Measurements from ENCODE around the gene CPA2. TPM values are rescaled to one million over a fixed set of nuclear protein-coding genes. Genes with fewer than 3 reads are reported as not detected.
"Not testable (repeated sequence)": the region's sequence is repeated elsewhere in the genome, so short reads cannot be mapped to it uniquely, and the experiment has no call there.

The CPA2 gene
- total RNA-seq, 5 donors from 2014 or later (not counting 1 experiment from before 2014, with no cell fraction given), result 1.7 to 3.1 (median 2.2) TPM; not detected in 2

DNA sequence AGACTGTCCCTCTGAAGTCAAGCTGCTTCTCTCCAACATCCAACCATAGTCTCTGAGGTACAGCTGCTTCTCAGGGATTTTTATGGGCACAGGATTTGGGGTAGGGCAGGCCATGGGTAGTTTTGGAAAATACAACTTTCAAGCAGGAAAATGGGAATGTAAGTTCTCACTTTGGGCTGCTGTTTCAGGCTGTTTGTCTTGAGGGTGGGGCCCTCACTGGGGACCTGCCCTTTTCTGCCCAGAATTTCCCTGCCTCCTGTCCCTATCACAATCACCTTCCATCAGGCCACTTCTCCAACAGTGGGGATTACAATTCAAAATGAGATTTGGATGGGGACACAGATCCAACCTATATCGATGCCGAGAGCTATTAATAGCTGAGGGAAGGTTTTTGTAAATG lies 34.5 kb upstream of the CPA2 start:
- CTCF ChIA-PET, result no interaction called here
- H3K4me3 Mint-ChIP-seq, result no peak overlapping the region
- no peaks in the 10 kb centered on the region for H3K4me1 Mint-ChIP-seq
- peaks cover 6 to 11% of the 10 kb centered on the region in 2 donors for H3K27me3 Mint-ChIP-seq
- no peak overlapping the region for H3K27ac Mint-ChIP-seq
- no peak for ATAC-seq (replicated peaks in 1 of 4)
- no peaks in the 10 kb centered on the region for H3K9me3 Mint-ChIP-seq
- no peaks in the 10 kb centered on the region for H3K36me3 Mint-ChIP-seq
- no peaks in the 10 kb centered on the region for H3K4me1 ChIP-seq (ENCODE audit: control insufficient read depth in 1 of 2, extremely low read depth in 1 of 2, insufficient read depth in 2 of 2, low read length in 2 of 2)
- peaks cover 0 to 12% of the 10 kb centered on the region in 2 experiments for H3K27me3 ChIP-seq (replicated peaks in 1 of 2; ENCODE audit: control insufficient read depth in 2 of 2, extremely low read depth in 1 of 2, insufficient read depth in 2 of 2, low read length in 1 of 2)
- no peaks in the 10 kb centered on the region for H3K36me3 ChIP-seq (ENCODE audit: control insufficient read depth in 2 of 2, extremely low read depth in 1 of 2, insufficient read depth in 1 of 2, low read length in 1 of 2)
- no peak overlapping the region for H3K27ac ChIP-seq (ENCODE audit: low read length)
- no peak for DNase-seq
- no peak overlapping the region for H3K4me3 ChIP-seq (ENCODE audit: control insufficient read depth in 1 of 2, extremely low read depth in 1 of 2, low read length in 1 of 2)
- H3K9me3 ChIP-seq, result no peaks in the 10 kb centered on the region
- POLR2A ChIA-PET, result interaction anchor here in 1 of 2 donors (0.5 kb wide), 1 partner anchor 594 kb away, joined by 4 read pairs; no protein-coding TSS in a partner anchor
- no CpG with 5 or more reads among the region's 2 CpGs for WGBS (ENCODE audit: insufficient coverage)

DNA sequence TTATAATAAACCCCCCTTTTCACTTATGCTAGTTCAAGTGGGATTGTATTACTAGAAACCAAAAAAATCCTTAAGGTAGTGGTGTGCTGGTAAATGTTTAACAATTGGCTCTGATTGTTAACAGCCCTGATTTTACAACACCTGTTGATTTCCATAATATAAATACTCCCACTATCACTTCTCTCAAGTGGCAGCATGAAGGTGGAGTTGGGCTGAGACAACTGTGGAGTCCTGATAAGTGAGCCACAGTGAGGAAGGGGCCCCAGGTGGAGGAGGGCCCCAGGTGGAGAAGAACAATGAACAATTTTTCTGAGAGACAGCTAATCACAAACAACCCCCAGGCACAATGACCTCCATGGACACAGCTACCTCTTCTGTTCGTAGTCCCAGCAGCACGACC lies 32.6 kb upstream of the CPA2 start:
- no peak for ATAC-seq (replicated peaks in 1 of 4)
- Histone ChIP-seq H3K4me3 (ENCODE audit: control insufficient read depth in 1 of 2, extremely low read depth in 1 of 2, low read length in 1 of 2) (no peak overlapping the region), H3K36me3 (ENCODE audit: control insufficient read depth in 2 of 2, extremely low read depth in 1 of 2, insufficient read depth in 1 of 2, low read length in 1 of 2) (no peaks in the 10 kb centered on the region), H3K9me3 (no peaks in the 10 kb centered on the region), H3K27me3 (replicated peaks in 1 of 2; ENCODE audit: control insufficient read depth in 2 of 2, extremely low read depth in 1 of 2, insufficient read depth in 2 of 2, low read length in 1 of 2) (peaks cover 0 to 12% of the 10 kb centered on the region in 2 experiments), H3K27ac (ENCODE audit: low read length) (no peak overlapping the region), H3K4me1 (ENCODE audit: control insufficient read depth in 1 of 2, extremely low read depth in 1 of 2, insufficient read depth in 2 of 2, low read length in 2 of 2) (no peaks in the 10 kb centered on the region)
- no peaks in the 10 kb centered on the region for H3K4me1 Mint-ChIP-seq
- H3K9me3 Mint-ChIP-seq, result no peaks in the 10 kb centered on the region
- H3K27me3 Mint-ChIP-seq, result peaks cover 6 to 11% of the 10 kb centered on the region in 2 donors
- no peaks in the 10 kb centered on the region for H3K36me3 Mint-ChIP-seq
- ChIA-PET POLR2A (no interaction called here), CTCF (no interaction called here)
- WGBS (ENCODE audit: insufficient coverage), result 76% methylated on average over 2 of the region's 2 CpGs
- no peak for DNase-seq
- H3K4me3 Mint-ChIP-seq, result no peak overlapping the region
- H3K27ac Mint-ChIP-seq, result no peak overlapping the region

DNA sequence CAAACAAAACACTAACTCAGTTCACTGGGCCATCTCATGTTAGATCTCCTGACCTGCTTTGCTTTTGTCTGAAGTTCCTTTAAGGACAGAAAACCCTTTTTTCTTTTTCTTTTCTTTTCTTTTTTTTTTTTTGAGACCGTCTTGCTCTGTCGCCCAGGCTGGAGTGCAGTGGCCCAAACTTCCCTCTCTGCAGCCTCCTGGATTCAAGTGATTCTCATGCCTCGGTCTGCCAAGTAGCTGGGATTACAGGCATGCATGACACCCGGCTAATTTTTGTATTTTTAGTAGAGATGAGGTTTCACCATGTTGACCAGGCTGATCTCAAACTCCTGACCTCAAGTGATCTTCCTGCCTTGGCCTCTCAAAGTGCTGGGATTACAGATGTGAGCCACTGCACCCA lies 30.3 kb upstream of the CPA2 start:
- 64% methylated on average over 3 of the region's 4 CpGs for WGBS (ENCODE audit: insufficient coverage)
- H3K27ac ChIP-seq (ENCODE audit: low read length); H3K4me3 Mint-ChIP-seq; POLR2A ChIA-PET; ATAC-seq (replicated peaks in 1 of 4); H3K36me3 Mint-ChIP-seq; DNase-seq; H3K4me3 ChIP-seq (ENCODE audit: control insufficient read depth in 1 of 2, extremely low read depth in 1 of 2, low read length in 1 of 2); H3K4me1 ChIP-seq (ENCODE audit: control insufficient read depth in 1 of 2, extremely low read depth in 1 of 2, insufficient read depth in 2 of 2, low read length in 2 of 2); H3K4me1 Mint-ChIP-seq; H3K9me3 Mint-ChIP-seq; H3K36me3 ChIP-seq (ENCODE audit: control insufficient read depth in 2 of 2, extremely low read depth in 1 of 2, insufficient read depth in 1 of 2, low read length in 1 of 2); H3K27ac Mint-ChIP-seq; H3K9me3 ChIP-seq; H3K27me3 ChIP-seq (replicated peaks in 1 of 2; ENCODE audit: control insufficient read depth in 2 of 2, extremely low read depth in 1 of 2, insufficient read depth in 2 of 2, low read length in 1 of 2): not testable (repeated sequence)
- CTCF ChIA-PET, result interaction anchor here (0.6 to 0.7 kb wide), 2 partner anchors 592 to 1402 kb away, joined by 3 read pairs; no protein-coding TSS in a partner anchor
- H3K27me3 Mint-ChIP-seq, result peaks cover 3 to 11% of the 10 kb centered on the region in 2 donors

DNA sequence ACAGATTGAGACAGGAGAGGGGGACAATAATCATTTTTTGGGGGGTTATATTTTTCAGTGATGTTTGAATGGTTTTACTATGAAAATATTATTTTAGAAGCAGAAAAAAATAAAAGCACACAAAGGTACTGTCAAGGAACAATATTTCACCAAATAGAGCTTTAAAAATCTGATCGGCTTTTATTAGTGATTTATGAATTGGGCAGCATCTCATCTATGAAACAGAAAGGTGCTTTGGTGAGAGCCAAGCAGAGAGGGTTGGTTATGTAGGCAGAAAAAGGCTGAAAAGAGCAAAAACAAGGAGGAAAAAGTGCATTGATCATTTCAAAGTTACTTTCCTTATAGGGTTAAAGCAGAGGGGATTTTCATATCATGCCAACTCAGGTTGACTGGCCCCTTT lies 26.4 kb upstream of the CPA2 start:
- WGBS (ENCODE audit: insufficient coverage), result no CpG with 5 or more reads among the region's 1 CpG
- Mint-ChIP-seq H3K9me3 (no peaks in the 10 kb centered on the region), H3K4me1 (peaks cover 0 to 7% (median 0%) of the 10 kb centered on the region in 3 donors), H3K27me3 (peaks cover 0 to 13% of the 10 kb centered on the region in 2 donors), H3K4me3 (no peak overlapping the region), H3K36me3 (no peaks in the 10 kb centered on the region), H3K27ac (no peak overlapping the region)
- ChIA-PET POLR2A (no interaction called here), CTCF (interaction anchor here (0.6 to 1.5 kb wide), 5 partner anchors 168 to 564 kb away, joined by 3 to 5 read pairs (median 5); no protein-coding TSS in a partner anchor)
- Histone ChIP-seq H3K4me1 (ENCODE audit: control insufficient read depth in 1 of 2, extremely low read depth in 1 of 2, insufficient read depth in 2 of 2, low read length in 2 of 2) (no peaks in the 10 kb centered on the region), H3K27ac (ENCODE audit: low read length) (no peak overlapping the region), H3K9me3 (no peaks in the 10 kb centered on the region), H3K27me3 (replicated peaks in 1 of 2; ENCODE audit: control insufficient read depth in 2 of 2, extremely low read depth in 1 of 2, insufficient read depth in 2 of 2, low read length in 1 of 2) (peaks cover 0 to 6% of the 10 kb centered on the region in 2 experiments), H3K4me3 (ENCODE audit: control insufficient read depth in 1 of 2, extremely low read depth in 1 of 2, low read length in 1 of 2) (no peak overlapping the region), H3K36me3 (ENCODE audit: control insufficient read depth in 2 of 2, extremely low read depth in 1 of 2, insufficient read depth in 1 of 2, low read length in 1 of 2) (no peaks in the 10 kb centered on the region)
- no peak for DNase-seq
- no peak for ATAC-seq (replicated peaks in 1 of 4)

DNA sequence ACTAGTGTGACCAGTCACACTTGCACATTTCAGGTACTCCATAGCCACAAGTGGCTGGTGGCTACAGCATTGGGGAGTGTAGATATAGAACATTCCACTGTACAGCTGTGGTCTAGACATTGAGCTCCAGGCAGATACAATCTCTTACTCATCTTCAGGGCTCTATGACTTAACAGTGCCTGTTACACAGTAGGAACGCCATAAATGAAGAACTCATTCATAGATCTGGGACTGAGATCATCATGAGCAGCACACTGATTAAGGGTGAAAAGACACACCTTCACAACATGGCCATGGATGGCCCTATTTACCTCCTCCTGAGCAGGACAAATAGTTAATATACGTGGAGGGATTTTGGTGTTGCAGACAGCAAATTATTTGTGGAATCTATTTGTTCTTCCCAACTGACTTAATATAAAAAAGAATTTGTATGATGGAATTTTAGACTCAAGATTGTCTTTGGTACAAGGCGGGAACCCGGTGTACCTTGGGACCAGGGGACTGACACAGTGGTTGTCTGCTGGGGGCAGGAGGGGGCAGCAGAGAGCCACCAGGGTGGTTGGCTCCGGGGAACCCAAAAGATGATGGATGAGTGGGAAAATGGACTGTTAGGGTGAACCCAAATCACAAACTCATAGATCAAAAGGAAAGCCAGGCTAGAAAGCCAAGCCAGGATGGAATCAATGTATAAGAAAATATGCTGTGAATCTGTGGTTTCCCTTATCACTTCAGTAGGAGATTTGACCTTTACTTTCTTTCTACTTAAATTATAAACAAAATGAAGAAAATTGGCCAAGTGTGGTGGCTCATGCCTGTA lies 24.3 kb upstream of the CPA2 start:
- no peaks in the 10 kb centered on the region for H3K4me1 ChIP-seq (ENCODE audit: control insufficient read depth in 1 of 2, extremely low read depth in 1 of 2, insufficient read depth in 2 of 2, low read length in 2 of 2)
- H3K9me3 ChIP-seq, result no peaks in the 10 kb centered on the region
- Mint-ChIP-seq H3K36me3 (no peaks in the 10 kb centered on the region), H3K4me3 (no peak overlapping the region), H3K4me1 (peaks cover 0 to 7% (median 0%) of the 10 kb centered on the region in 3 donors), H3K9me3 (peaks cover 0 to 2% (median 0%) of the 10 kb centered on the region in 3 donors), H3K27me3 (peaks cover 0 to 5% of the 10 kb centered on the region in 2 donors), H3K27ac (no peak overlapping the region)
- no peaks in the 10 kb centered on the region for H3K36me3 ChIP-seq (ENCODE audit: control insufficient read depth in 2 of 2, extremely low read depth in 1 of 2, insufficient read depth in 1 of 2, low read length in 1 of 2)
- H3K27ac ChIP-seq (ENCODE audit: low read length), result no peak overlapping the region
- POLR2A ChIA-PET, result no interaction called here
- H3K27me3 ChIP-seq (replicated peaks in 1 of 2; ENCODE audit: control insufficient read depth in 2 of 2, extremely low read depth in 1 of 2, insufficient read depth in 2 of 2, low read length in 1 of 2), result peaks cover 0 to 3% of the 10 kb centered on the region in 2 experiments
- WGBS (ENCODE audit: insufficient coverage), result 33% methylated on average over 1 of the region's 5 CpGs
- ATAC-seq (replicated peaks in 1 of 4), result peak; percentile 58 to 74 (median 70)
- CTCF ChIA-PET, result interaction anchor here (1.1 to 2.8 kb wide), 5 partner anchors 169 to 590 kb away, joined by 3 to 30 read pairs (median 5); no protein-coding TSS in a partner anchor
- DNase-seq, result peak in 33 of 35 experiments; percentile 14 to 70 (median 41)
- H3K4me3 ChIP-seq (ENCODE audit: control insufficient read depth in 1 of 2, extremely low read depth in 1 of 2, low read length in 1 of 2), result no peak overlapping the region

DNA sequence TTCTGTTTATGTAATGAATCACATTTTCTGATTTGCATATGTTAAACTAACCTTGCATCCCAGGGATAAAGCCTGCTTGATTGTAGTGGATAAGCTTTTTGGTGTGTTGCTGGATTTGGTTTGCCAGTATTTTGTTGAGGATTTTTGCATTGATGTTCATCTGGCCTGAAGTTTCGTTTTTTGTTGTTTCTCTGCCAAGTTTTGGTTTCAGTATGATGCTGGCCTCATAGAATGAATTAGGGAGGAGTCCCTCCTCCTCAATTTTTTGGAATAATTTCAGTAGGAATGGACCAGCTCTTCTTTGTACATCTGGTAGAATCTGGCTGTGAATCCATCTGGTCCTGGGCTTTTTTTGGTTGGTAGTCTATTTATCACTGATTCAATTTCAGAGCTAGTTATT lies 23.2 kb upstream of the CPA2 start:
- H3K4me1 ChIP-seq (ENCODE audit: control insufficient read depth in 1 of 2, extremely low read depth in 1 of 2, insufficient read depth in 2 of 2, low read length in 2 of 2); H3K27me3 Mint-ChIP-seq; H3K4me3 ChIP-seq (ENCODE audit: control insufficient read depth in 1 of 2, extremely low read depth in 1 of 2, low read length in 1 of 2); ATAC-seq (replicated peaks in 1 of 4); DNase-seq; H3K4me3 Mint-ChIP-seq; H3K27ac ChIP-seq (ENCODE audit: low read length); POLR2A ChIA-PET; H3K4me1 Mint-ChIP-seq; H3K9me3 ChIP-seq; H3K9me3 Mint-ChIP-seq; H3K36me3 Mint-ChIP-seq; H3K36me3 ChIP-seq (ENCODE audit: control insufficient read depth in 2 of 2, extremely low read depth in 1 of 2, insufficient read depth in 1 of 2, low read length in 1 of 2); H3K27me3 ChIP-seq (replicated peaks in 1 of 2; ENCODE audit: control insufficient read depth in 2 of 2, extremely low read depth in 1 of 2, insufficient read depth in 2 of 2, low read length in 1 of 2): not testable (repeated sequence)
- CTCF ChIA-PET, result interaction anchor here (1.1 to 2.8 kb wide), 5 partner anchors 170 to 515 kb away, joined by 3 to 30 read pairs (median 5); no protein-coding TSS in a partner anchor
- no CpG with 5 or more reads among the region's 1 CpG for WGBS (ENCODE audit: insufficient coverage)
- H3K27ac Mint-ChIP-seq, result peak overlapping the region in 1 of 2 donors; percentile 23

Data from T-cell (primary cell).